HCT116 (cell line): ENCODE results near the gene PIGL. TPM values are rescaled to one million over a fixed set of nuclear protein-coding genes. Genes with fewer than 3 reads are reported as not detected.

Experiments
- ATAC-seq: fragments of 200-7000 bp; cut with Tn5 transposase; 2 replicates; pipeline ENCODE4 v1.9.1; 2020; ENCODE audit warnings: mild to moderate bottlenecking, moderate library complexity
- BruUV-seq: library from RNA; stranded (reverse); fragments of 400-500 nt; replicated peaks from 2 replicates; lab custom pipeline; 2021; lab: Mats Ljungman, UMichigan
- CTCF ChIA-PET: fragments of 300-600 bp; sonication (Branson Sonifier 250); formaldehyde crosslinking; loops from one replicate; lab custom pipeline; 2021; ENCODE audit warnings: antibody characterized with exemption; lab: Charles Lee
- POLR2A ChIA-PET: fragments of 300-600, 350-600 bp; sonication (Branson Sonifier 250); formaldehyde crosslinking; loops from one replicate; lab custom pipeline; 2021; ENCODE audit warnings: antibody characterized with exemption; lab: Charles Lee
- RAD21 ChIA-PET, 2 experiments: fragments of 300-600 bp; sonication (Branson Sonifier 250); formaldehyde crosslinking; loops; one replicate each; lab custom pipeline; 2023; ENCODE audit warnings: low total read pairs in 2 of 2; ENCODE audit not compliant: uncharacterized antibody in 2 of 2, unreplicated experiment in 2 of 2, low non-redundant PET in 1 of 2; lab: Charles Lee
- DNase-seq: peaks from one replicate; pipeline ENCODE4 v3.0.0-alpha.2; 2010; ENCODE audit warnings: low read depth, low spot score
- H2AFZ ChIP-seq: fragments of 200-600 bp; shearing (Covaris generic), sonication (generic); 2 replicates; pipeline ENCODE4 v1.6.1; 2017; ENCODE audit warnings: low read depth, mixed run types, mixed read lengths, antibody characterized with exemption, low read length; ENCODE audit not compliant: poor library complexity, severe bottlenecking
- H3K27ac ChIP-seq: 2 replicates; pipeline ENCODE4 v1.5.1; 2012; ENCODE audit warnings: low read depth, low read length
- H3K27me3 ChIP-seq: fragments of 200-600 bp; sonication (generic); 2 replicates; pipeline ENCODE4 v1.6.1; 2016; ENCODE audit warnings: mixed run types, low read length, mixed read lengths; ENCODE audit not compliant: insufficient read depth
- H3K36me3 ChIP-seq, 2 experiments: fragments of 200-500 bp in 1 of 2; fragments of 200-600 bp in 1 of 2; sonication (Bioruptor generic) in 1 of 2; sonication (generic) in 1 of 2; 2 replicates each; pipeline versions ENCODE4 v1.5.1 to v1.6.1; 2014 to 2016; ENCODE audit warnings: low read length in 2 of 2, inconsistent platforms in 1 of 2, mixed read lengths in 1 of 2, mixed run types in 1 of 2; ENCODE audit not compliant: insufficient read depth in 2 of 2, control insufficient read depth in 1 of 2
- H3K4me1 ChIP-seq, 2 experiments: fragments of 200-600 bp in 1 of 2; sonication (generic) in 1 of 2; 2 replicates each; pipeline versions ENCODE4 v1.5.1 to v1.6.1; 2012 to 2017; ENCODE audit warnings: low read length in 2 of 2, inconsistent platforms in 1 of 2, mild to moderate bottlenecking in 1 of 2, mixed read lengths in 1 of 2, mixed run types in 1 of 2, moderate library complexity in 1 of 2; ENCODE audit not compliant: insufficient read depth in 2 of 2, control insufficient read depth in 1 of 2
- H3K4me2 ChIP-seq: fragments of 200-600 bp; sonication (generic); 2 replicates; pipeline ENCODE4 v1.6.1; 2017; ENCODE audit warnings: mixed run types, low read length, mixed read lengths
- H3K4me3 ChIP-seq, 2 experiments: fragments of 200-600 bp in 1 of 2; sonication (generic) in 1 of 2; replicated peaks in 1 of 2; 2 replicates each; pipeline ENCODE4 v1.5.1; 2011 to 2016; ENCODE audit warnings: low read length in 2 of 2, control low read depth in 1 of 2, low read depth in 1 of 2, mild to moderate bottlenecking in 1 of 2, mixed read lengths in 1 of 2, mixed run types in 1 of 2
- H3K79me2 ChIP-seq: fragments of 200-600 bp; sonication (generic); 2 replicates; pipeline ENCODE4 v1.6.1; 2017; ENCODE audit warnings: mild to moderate bottlenecking, mixed run types, low read length, moderate library complexity, mixed read lengths; ENCODE audit not compliant: insufficient read depth
- H3K9ac ChIP-seq: fragments of 200-600 bp; sonication (generic); 2 replicates; pipeline ENCODE4 v1.6.1; 2016; ENCODE audit warnings: low read length, mixed read lengths
- H3K9me2 ChIP-seq: fragments of 200-600 bp; sonication (generic), shearing (Covaris generic); 2 replicates; pipeline ENCODE4 v1.6.1; 2017; ENCODE audit warnings: mixed run types, mild to moderate bottlenecking, moderate library complexity; ENCODE audit not compliant: insufficient read depth
- H3K9me3 ChIP-seq, 2 experiments: fragments of 200-500 bp in 1 of 2; fragments of 200-600 bp in 1 of 2; sonication (Bioruptor generic) in 1 of 2; sonication (generic) in 1 of 2; 2 replicates each; pipeline ENCODE4 v1.6.1; 2014 to 2017; ENCODE audit warnings: low read length in 2 of 2, mixed read lengths in 2 of 2, inconsistent platforms in 1 of 2, low read depth in 1 of 2, mild to moderate bottlenecking in 1 of 2, mixed run types in 1 of 2, moderate library complexity in 1 of 2; ENCODE audit not compliant: control insufficient read depth in 1 of 2, insufficient read depth in 1 of 2
- H4K20me1 ChIP-seq: fragments of 200-600 bp; sonication (generic), shearing (Covaris generic); 2 replicates; pipeline ENCODE4 v1.6.1; 2017; ENCODE audit warnings: mixed run types, mild to moderate bottlenecking, moderate library complexity; ENCODE audit not compliant: insufficient read depth
- ATF3 ChIP-seq: IDR thresholded peaks from 2 replicates; pipeline ENCODE4 v1.6.1; 2012
- CBX3 ChIP-seq: IDR thresholded peaks from 2 replicates; pipeline ENCODE4 v1.6.1; 2012; ENCODE audit warnings: low read depth
- POLR2AphosphoS5 ChIP-seq: IDR thresholded peaks from 2 replicates; pipeline ENCODE4 v1.6.1; 2011; ENCODE audit warnings: mild to moderate bottlenecking, low read depth, low read length, moderate library complexity
- SP1 ChIP-seq: IDR thresholded peaks from 2 replicates; pipeline ENCODE4 v1.6.1; 2012; ENCODE audit warnings: low read depth
- SRF ChIP-seq: IDR thresholded peaks from 2 replicates; pipeline ENCODE4 v1.6.1; 2012; ENCODE audit warnings: low read depth
- YY1 ChIP-seq: IDR thresholded peaks from 2 replicates; pipeline ENCODE4 v1.6.1; 2011; ENCODE audit warnings: low read length, low read depth, moderate library complexity, mild to moderate bottlenecking; ENCODE audit not compliant: insufficient replicate concordance; ENCODE audit errors: extremely low read depth
- intact Hi-C: fragments of 100-400 bp; cut with micrococcal nuclease; formaldehyde crosslinking; loops from 2 replicates; pipeline ENCODE4 v1.10.0; 2022
- total RNA-seq: library from RNA; stranded (reverse); gene quantifications from one replicate; pipeline ENCODE4 v1.2.1, GENCODE V29; 2021; ENCODE audit not compliant: unreplicated experiment

The PIGL gene
- total RNA-seq, 1 experiment from 2014 or later = 36.8 TPM

GRCh38 chr17:16261049-16261448 is 44.0 kb downstream of the PIGL start:
- ChIA-PET CTCF (no interaction called here), RAD21 (no interaction called here), POLR2A (interaction anchor here (0.9 kb wide), 1 partner anchor 10 kb away, joined by 3 read pairs; no protein-coding TSS in a partner anchor)
- no peak overlapping the region for H3K4me3 ChIP-seq
- no peak overlapping the region for H3K27ac ChIP-seq
- no peaks in the 10 kb centered on the region for H4K20me1 ChIP-seq
- no peak overlapping the region for H3K4me2 ChIP-seq
- H3K4me1 ChIP-seq = peaks cover 0 to 6% of the 10 kb centered on the region in 2 experiments; a peak in 1 of 4 replicates
- intact Hi-C loops = no loop called here
- no peaks in the 10 kb centered on the region for H3K9me3 ChIP-seq
- ATAC-seq (no peak), DNase-seq (no peak)
- H3K27me3 ChIP-seq = no peaks in the 10 kb centered on the region
- no peaks in the 10 kb centered on the region for H3K36me3 ChIP-seq
- no peaks in the 10 kb centered on the region for H3K79me2 ChIP-seq
- H3K9ac ChIP-seq = no peak overlapping the region
- H2AFZ ChIP-seq = no peak overlapping the region
- BruUV-seq = no TSS peak
- H3K9me2 ChIP-seq = no peaks in the 10 kb centered on the region
- TF ChIP-seq POLR2AphosphoS5 (no peak), CBX3 (no peak), SP1 (no peak), YY1 (no peak)

DNA sequence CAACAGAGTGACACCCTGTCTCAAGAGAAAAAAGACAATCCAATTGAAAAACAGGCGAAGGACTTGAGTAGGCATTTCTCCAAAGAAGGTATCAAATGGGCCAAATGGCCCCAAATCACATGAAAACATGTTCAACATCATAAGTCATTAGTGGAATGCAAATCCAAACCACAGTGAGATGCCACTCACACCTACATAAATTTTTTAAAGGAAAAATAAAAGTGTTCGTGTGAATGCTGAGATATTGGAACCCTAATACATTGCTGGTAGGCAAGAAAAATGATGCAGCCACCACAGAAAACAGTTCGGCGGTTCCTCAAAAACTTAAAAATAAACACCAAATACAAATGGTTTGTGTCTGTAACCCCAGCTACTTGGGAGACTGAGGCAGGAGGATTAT is 45.2 kb downstream of the PIGL start:
- ChIA-PET CTCF (no interaction called here), RAD21 (no interaction called here), POLR2A (no interaction called here)
- Histone ChIP-seq H3K36me3 (no peaks in the 10 kb centered on the region), H2AFZ (no peak overlapping the region), H3K27me3 (no peaks in the 10 kb centered on the region), H3K79me2 (no peaks in the 10 kb centered on the region), H4K20me1 (no peaks in the 10 kb centered on the region), H3K9ac (no peak overlapping the region), H3K9me3 (no peaks in the 10 kb centered on the region), H3K9me2 (no peaks in the 10 kb centered on the region), H3K4me3 (no peak overlapping the region), H3K4me1 (peaks cover 0 to 6% of the 10 kb centered on the region in 2 experiments; a peak in 1 of 4 replicates), H3K4me2 (no peak overlapping the region), H3K27ac (no peak overlapping the region)
- no TSS peak for BruUV-seq
- TF ChIP-seq ATF3 (no peak), SP1 (no peak), YY1 (no peak), SRF (no peak)
- no peak for ATAC-seq
- intact Hi-C loops = no loop called here
- no peak for DNase-seq
